CD14-positive monocyte (primary cell): ENCODE data around the gene SLF2. TPM values are rescaled to one million over a fixed set of nuclear protein-coding genes. Genes with fewer than 3 reads are reported as not detected.
A peak's percentile ranks its signal among the peaks of the same experiment; 100 is the strongest.

Experiments used
- DNase-seq, 3 donors: peaks; one replicate each; pipeline ENCODE4 v3.0.0-alpha.2; 2011 to 2022
- H2AFZ ChIP-seq: 2 replicates; pipeline ENCODE4 v1.6.0; 2012; ENCODE audit warnings: mild to moderate bottlenecking, low read depth, low read length, inconsistent platforms; ENCODE audit not compliant: insufficient read depth, poor library complexity, severe bottlenecking
- H3K27ac ChIP-seq, 2 donors: 1 replicate in 1 of 2; 2 replicates in 1 of 2; pipeline ENCODE4 v1.5.1; 2012 to 2013; ENCODE audit warnings: low read length in 2 of 2, control low read depth in 1 of 2, inconsistent platforms in 1 of 2, low read depth in 1 of 2, mild to moderate bottlenecking in 1 of 2
- H3K27me3 ChIP-seq, 2 donors: one replicate each; pipeline versions ENCODE4 v1.6.0 to v1.6.1; 2011 to 2013; ENCODE audit warnings: low read length in 2 of 2; ENCODE audit not compliant: control insufficient read depth in 2 of 2, insufficient read depth in 2 of 2
- H3K36me3 ChIP-seq, 2 donors: replicated peaks in 1 of 2; 1 replicate in 1 of 2; 2 replicates in 1 of 2; pipeline versions ENCODE4 v1.5.1 to v1.6.1; 2012 to 2013; ENCODE audit warnings: low read length in 2 of 2, control low read depth in 1 of 2, inconsistent platforms in 1 of 2, mild to moderate bottlenecking in 1 of 2; ENCODE audit not compliant: insufficient read depth in 2 of 2, control insufficient read depth in 1 of 2
- H3K4me1 ChIP-seq, 2 donors: 1 replicate in 1 of 2; 2 replicates in 1 of 2; pipeline versions ENCODE4 v1.5.1 to v1.6.1; 2012 to 2013; ENCODE audit warnings: low read length in 2 of 2, control low read depth in 1 of 2, inconsistent platforms in 1 of 2, mild to moderate bottlenecking in 1 of 2, moderate library complexity in 1 of 2; ENCODE audit not compliant: insufficient read depth in 2 of 2, control insufficient read depth in 1 of 2
- H3K4me2 ChIP-seq: replicated peaks from 2 replicates; pipeline ENCODE3; 2012; ENCODE audit warnings: low read length, moderate library complexity, mild to moderate bottlenecking; ENCODE audit not compliant: poor library complexity, severe bottlenecking; ENCODE audit errors: extremely low read depth
- H3K4me3 ChIP-seq, 3 experiments: fragments of 200-600 bp in 1 of 3; sonication (generic) in 1 of 3; replicated peaks in 1 of 3; 1 replicate in 2 of 3; 2 replicates in 1 of 3; pipeline ENCODE4 v1.5.1; 2011 to 2013; ENCODE audit warnings: low read length in 3 of 3, mild to moderate bottlenecking in 3 of 3, control low read depth in 2 of 3, low read depth in 2 of 3, inconsistent platforms in 1 of 3, moderate library complexity in 1 of 3
- H3K79me2 ChIP-seq: 2 replicates; pipeline ENCODE4 v1.6.0; 2012; ENCODE audit warnings: mild to moderate bottlenecking, control low read depth, inconsistent platforms, low read length, moderate library complexity; ENCODE audit not compliant: insufficient read depth
- H3K9ac ChIP-seq: 2 replicates; pipeline ENCODE4 v1.6.0; 2017; ENCODE audit warnings: low read length, mild to moderate bottlenecking; ENCODE audit not compliant: insufficient read depth, poor library complexity, severe bottlenecking
- H3K9me3 ChIP-seq, 2 donors: replicated peaks in 1 of 2; 1 replicate in 1 of 2; 2 replicates in 1 of 2; pipeline versions ENCODE4 v1.5.1 to v1.6.1; 2012 to 2013; ENCODE audit warnings: low read length in 2 of 2, control low read depth in 1 of 2; ENCODE audit not compliant: control insufficient read depth in 1 of 2, insufficient read depth in 1 of 2
- H4K20me1 ChIP-seq: 2 replicates; pipeline ENCODE4 v1.6.0; 2012; ENCODE audit warnings: mild to moderate bottlenecking, low read length, control low read depth, moderate library complexity; ENCODE audit not compliant: insufficient read depth
- H3K27ac Mint-ChIP-seq, 7 donors: one replicate each; pipeline ENCODE4 v1.8.0; 2020; ENCODE audit warnings: mild to moderate bottlenecking in 7 of 7, mixed read lengths in 7 of 7, moderate library complexity in 6 of 7, inconsistent platforms in 2 of 7
- H3K27me3 Mint-ChIP-seq, 3 donors: one replicate each; pipeline ENCODE4 v1.8.0; 2021 to 2022; ENCODE audit warnings: low read depth in 3 of 3, mild to moderate bottlenecking in 3 of 3, mixed read lengths in 3 of 3, moderate library complexity in 3 of 3, inconsistent platforms in 1 of 3
- H3K36me3 Mint-ChIP-seq, 2 donors: one replicate each; pipeline ENCODE4 v1.8.0; 2020; ENCODE audit warnings: mixed read lengths in 2 of 2, inconsistent platforms in 1 of 2, mild to moderate bottlenecking in 1 of 2
- H3K4me1 Mint-ChIP-seq: one replicate; pipeline ENCODE4 v1.8.0; 2020; ENCODE audit warnings: mild to moderate bottlenecking, mixed read lengths
- H3K4me3 Mint-ChIP-seq, 2 donors: one replicate each; pipeline ENCODE4 v1.8.0; 2020; ENCODE audit warnings: mild to moderate bottlenecking in 2 of 2, mixed read lengths in 2 of 2, moderate library complexity in 1 of 2
- H3K9me3 Mint-ChIP-seq, 7 donors: one replicate each; pipeline ENCODE4 v1.8.0; 2020 to 2022; ENCODE audit warnings: mixed read lengths in 7 of 7, mild to moderate bottlenecking in 6 of 7, moderate library complexity in 6 of 7, inconsistent platforms in 2 of 7
- CTCF ChIP-seq: fragments of 200-600 bp; IDR thresholded peaks from one replicate; pipeline ENCODE4 v1.8.0; 2022; ENCODE audit warnings: antibody characterized with exemption, mild to moderate bottlenecking
- WGBS: methylation state at CpG from one replicate; pipeline ENCODE4 v1.1.5; 2013; ENCODE audit warnings: missing lambda C conversion rate; ENCODE audit not compliant: insufficient coverage; 5-methylcytosine and 5-hydroxymethylcytosine counted together
- intact Hi-C, 2 donors: fragments of 100-400 bp; cut with micrococcal nuclease; formaldehyde crosslinking; loops; one replicate each; pipeline versions ENCODE4 v1.15.0 to v1.15.1; 2023
- polyA plus RNA-seq, 3 donors: library from polyadenylated mRNA; depleted of rRNA in 1 of 3; unstranded in 2 of 3; stranded (reverse) in 1 of 3; fragments of 300-500 nt in 2 of 3; fragments of >200 nt in 1 of 3; fragmentation: Illumina TruSeq in 2 of 3; gene quantifications; 1 replicate in 2 of 3; 2 replicates in 1 of 3; pipeline ENCODE4 v1.2.3, GENCODE V29; 2012 to 2021

The SLF2 gene
- polyA plus RNA-seq, 3 donors = 5.8 to 11.3 (median 6.4) TPM

GRCh38 chr10:100869399-100869798, 43.4 kb upstream of the SLF2 start:
- no peaks in the 10 kb centered on the region for H3K9me3 ChIP-seq
- H4K20me1 ChIP-seq = no peaks in the 10 kb centered on the region
- no peak for TF ChIP-seq CTCF
- no peaks in the 10 kb centered on the region for H3K79me2 ChIP-seq
- no peak overlapping the region for H3K4me3 ChIP-seq
- no peak overlapping the region for H3K4me2 ChIP-seq
- H3K4me1 ChIP-seq = no peaks in the 10 kb centered on the region
- Mint-ChIP-seq H3K36me3 (no peaks in the 10 kb centered on the region), H3K4me3 (no peak overlapping the region), H3K27me3 (peaks cover 30 to 36% (median 35%) of the 10 kb centered on the region in 3 donors), H3K9me3 (peaks cover 0 to 1% (median 0%) of the 10 kb centered on the region in 7 donors), H3K27ac (no peak overlapping the region), H3K4me1 (no peaks in the 10 kb centered on the region)
- WGBS = 95% methylated on average over 2 of the region's 4 CpGs
- no peak for DNase-seq
- H3K27ac ChIP-seq = no peak overlapping the region
- no peaks in the 10 kb centered on the region for H3K36me3 ChIP-seq
- no peak overlapping the region for H2AFZ ChIP-seq
- H3K9ac ChIP-seq = no peak overlapping the region
- intact Hi-C loops = no loop called here
- peaks cover 3 to 24% of the 10 kb centered on the region in 2 donors for H3K27me3 ChIP-seq

- peak in 2 of 3 donors; percentile 4 to 19 for DNase-seq
- Histone ChIP-seq H3K4me2 (no peak overlapping the region), H3K36me3 (no peaks in the 10 kb centered on the region), H3K27ac (no peak overlapping the region), H3K79me2 (no peaks in the 10 kb centered on the region), H3K9me3 (no peaks in the 10 kb centered on the region), H3K9ac (no peak overlapping the region), H3K27me3 (peaks cover 0 to 8% of the 10 kb centered on the region in 2 donors), H3K4me1 (no peaks in the 10 kb centered on the region), H3K4me3 (no peak overlapping the region), H2AFZ (no peak overlapping the region), H4K20me1 (no peaks in the 10 kb centered on the region)
- TF ChIP-seq CTCF = peak; percentile 51
- no peak overlapping the region for H3K27ac Mint-ChIP-seq
- peaks cover 15 to 17% (median 16%) of the 10 kb centered on the region in 3 donors for H3K27me3 Mint-ChIP-seq
- 90% methylated on average over 3 of the region's 11 CpGs for WGBS
- intact Hi-C loops = no loop called here
- H3K36me3 Mint-ChIP-seq = no peaks in the 10 kb centered on the region
- no peaks in the 10 kb centered on the region for H3K9me3 Mint-ChIP-seq
- H3K4me3 Mint-ChIP-seq = no peak overlapping the region
- H3K4me1 Mint-ChIP-seq = no peaks in the 10 kb centered on the region
These were observed 40.5 kb upstream of the SLF2 start for GRCh38 chr10:100872034-100872791.
